Nephron (organoid): ENCODE data around the gene TRIM2.

Experiments used
- H3K27ac Mint-ChIP-seq, 3 experiments: 2 replicates each; pipeline ENCODE4 v1.8.0; 2020; ENCODE audit warnings: mixed read lengths in 3 of 3, mild to moderate bottlenecking in 2 of 3, moderate library complexity in 1 of 3
- H3K27me3 Mint-ChIP-seq: 2 replicates; pipeline ENCODE4 v1.8.0; 2021; ENCODE audit warnings: low read depth, mild to moderate bottlenecking, moderate library complexity, mixed read lengths
- H3K36me3 Mint-ChIP-seq: 2 replicates; pipeline ENCODE4 v1.8.0; 2020; ENCODE audit warnings: low read depth, mixed read lengths
- H3K4me1 Mint-ChIP-seq: 2 replicates; pipeline ENCODE4 v1.8.0; 2020; ENCODE audit warnings: mixed read lengths
- H3K4me3 Mint-ChIP-seq, 3 experiments: 2 replicates each; pipeline ENCODE4 v1.8.0; 2020; ENCODE audit warnings: mild to moderate bottlenecking in 3 of 3, mixed read lengths in 3 of 3, moderate library complexity in 2 of 3
- H3K9me3 Mint-ChIP-seq: 2 replicates; pipeline ENCODE4 v1.8.0; 2020; ENCODE audit warnings: mixed read lengths
- TF ChIP-seq, protein P1 (sequence below), 3 experiments: fragments of 200-600 bp; sonication (generic); IDR thresholded peaks; one replicate each; pipeline ENCODE4 v1.5.0; 2021; ENCODE audit warnings: antibody characterized with exemption in 3 of 3; ENCODE audit not compliant: unreplicated experiment in 3 of 3

The TRIM2 gene

DNA sequence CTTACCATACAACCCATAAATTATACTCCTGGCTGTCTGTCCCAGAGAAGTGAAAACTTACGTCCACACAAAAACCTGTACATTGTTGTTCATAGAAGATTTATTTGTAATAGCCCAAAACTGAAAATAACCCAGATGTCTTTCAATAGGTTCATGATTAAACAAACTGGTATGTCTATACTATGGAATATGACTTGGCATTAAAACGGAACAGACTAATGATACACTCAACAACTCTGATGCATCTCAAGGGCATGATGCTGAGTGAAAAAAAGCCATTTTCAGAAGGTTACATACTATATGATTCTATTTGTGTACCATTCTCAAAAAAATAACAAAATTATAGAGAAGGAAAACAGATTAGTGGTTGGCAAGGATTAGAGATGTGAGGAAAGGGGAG lies 128.7 kb downstream of the TRIM2 start:
- Mint-ChIP-seq H3K4me3 (no peak overlapping the region), H3K36me3 (peaks cover 44% of the 10 kb centered on the region), H3K9me3 (no peaks in the 10 kb centered on the region), H3K27me3 (no peaks in the 10 kb centered on the region), H3K4me1 (no peaks in the 10 kb centered on the region), H3K27ac (no peak overlapping the region)
- TF ChIP-seq, protein P1, sequence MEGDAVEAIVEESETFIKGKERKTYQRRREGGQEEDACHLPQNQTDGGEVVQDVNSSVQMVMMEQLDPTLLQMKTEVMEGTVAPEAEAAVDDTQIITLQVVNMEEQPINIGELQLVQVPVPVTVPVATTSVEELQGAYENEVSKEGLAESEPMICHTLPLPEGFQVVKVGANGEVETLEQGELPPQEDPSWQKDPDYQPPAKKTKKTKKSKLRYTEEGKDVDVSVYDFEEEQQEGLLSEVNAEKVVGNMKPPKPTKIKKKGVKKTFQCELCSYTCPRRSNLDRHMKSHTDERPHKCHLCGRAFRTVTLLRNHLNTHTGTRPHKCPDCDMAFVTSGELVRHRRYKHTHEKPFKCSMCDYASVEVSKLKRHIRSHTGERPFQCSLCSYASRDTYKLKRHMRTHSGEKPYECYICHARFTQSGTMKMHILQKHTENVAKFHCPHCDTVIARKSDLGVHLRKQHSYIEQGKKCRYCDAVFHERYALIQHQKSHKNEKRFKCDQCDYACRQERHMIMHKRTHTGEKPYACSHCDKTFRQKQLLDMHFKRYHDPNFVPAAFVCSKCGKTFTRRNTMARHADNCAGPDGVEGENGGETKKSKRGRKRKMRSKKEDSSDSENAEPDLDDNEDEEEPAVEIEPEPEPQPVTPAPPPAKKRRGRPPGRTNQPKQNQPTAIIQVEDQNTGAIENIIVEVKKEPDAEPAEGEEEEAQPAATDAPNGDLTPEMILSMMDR (IDR thresholded peaks at IDR 0.05; ENCODE audit: unreplicated experiment in 3 of 3) = no peak

DNA sequence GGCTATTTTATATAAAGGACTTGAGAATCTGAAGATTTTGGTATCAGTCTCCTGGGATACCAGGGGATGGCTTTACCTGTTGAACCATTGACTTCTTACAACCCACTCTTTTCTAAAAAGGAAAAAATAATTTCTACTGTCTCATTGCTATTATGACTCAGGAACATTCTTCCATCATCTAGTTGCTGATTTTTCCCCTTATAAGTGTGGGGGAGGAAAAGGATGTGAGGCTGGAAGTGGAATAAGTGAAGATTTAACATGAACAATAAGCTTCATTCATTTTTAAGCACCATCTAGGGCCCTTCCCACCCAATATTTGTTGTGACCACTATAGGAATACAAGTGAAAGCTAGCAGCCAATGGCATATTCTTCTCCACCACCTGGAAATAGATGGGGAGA lies 129.6 kb downstream of the TRIM2 start:
- Mint-ChIP-seq H3K27ac (no peak overlapping the region), H3K4me1 (no peaks in the 10 kb centered on the region), H3K4me3 (no peak overlapping the region), H3K9me3 (no peaks in the 10 kb centered on the region), H3K36me3 (peaks cover 37% of the 10 kb centered on the region), H3K27me3 (no peaks in the 10 kb centered on the region)
- TF ChIP-seq, protein P1 (IDR thresholded peaks at IDR 0.05; ENCODE audit: unreplicated experiment in 3 of 3) = no peak

DNA sequence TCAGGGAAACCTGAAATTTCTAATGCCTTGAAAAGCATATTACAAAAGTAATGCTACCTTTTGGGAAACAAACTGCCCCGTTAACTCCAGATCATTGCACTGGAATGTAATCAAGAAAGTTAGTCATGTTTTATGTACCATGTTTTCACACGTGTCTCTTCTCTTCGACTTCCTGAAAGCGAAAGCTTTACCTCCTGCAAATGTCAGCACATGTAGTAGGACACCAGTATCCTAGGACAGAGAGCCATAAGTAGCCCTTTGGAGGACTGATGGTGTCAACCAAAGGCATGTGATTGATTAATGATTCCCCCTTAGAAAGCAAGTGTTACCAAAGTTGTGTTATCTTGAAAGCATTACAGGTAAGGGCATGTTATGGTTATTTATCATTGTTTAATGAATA lies 131.4 kb downstream of the TRIM2 start:
- H3K9me3 Mint-ChIP-seq = no peaks in the 10 kb centered on the region
- no peak overlapping the region for H3K4me3 Mint-ChIP-seq
- no peaks in the 10 kb centered on the region for H3K27me3 Mint-ChIP-seq
- peaks cover 36% of the 10 kb centered on the region for H3K36me3 Mint-ChIP-seq
- TF ChIP-seq, protein P1 (IDR thresholded peaks at IDR 0.05; ENCODE audit: unreplicated experiment in 3 of 3) = no peak
- H3K27ac Mint-ChIP-seq = no peak overlapping the region
- no peaks in the 10 kb centered on the region for H3K4me1 Mint-ChIP-seq

GRCh38 chr4:153337686-153338085 lies 133.4 kb downstream of the TRIM2 start:
- Mint-ChIP-seq H3K4me1 (no peaks in the 10 kb centered on the region), H3K36me3 (peaks cover 25% of the 10 kb centered on the region), H3K4me3 (no peak overlapping the region), H3K27ac (no peak overlapping the region), H3K9me3 (no peaks in the 10 kb centered on the region), H3K27me3 (no peaks in the 10 kb centered on the region)
- TF ChIP-seq, protein P1 (IDR thresholded peaks at IDR 0.05; ENCODE audit: unreplicated experiment in 3 of 3) = no peak

DNA sequence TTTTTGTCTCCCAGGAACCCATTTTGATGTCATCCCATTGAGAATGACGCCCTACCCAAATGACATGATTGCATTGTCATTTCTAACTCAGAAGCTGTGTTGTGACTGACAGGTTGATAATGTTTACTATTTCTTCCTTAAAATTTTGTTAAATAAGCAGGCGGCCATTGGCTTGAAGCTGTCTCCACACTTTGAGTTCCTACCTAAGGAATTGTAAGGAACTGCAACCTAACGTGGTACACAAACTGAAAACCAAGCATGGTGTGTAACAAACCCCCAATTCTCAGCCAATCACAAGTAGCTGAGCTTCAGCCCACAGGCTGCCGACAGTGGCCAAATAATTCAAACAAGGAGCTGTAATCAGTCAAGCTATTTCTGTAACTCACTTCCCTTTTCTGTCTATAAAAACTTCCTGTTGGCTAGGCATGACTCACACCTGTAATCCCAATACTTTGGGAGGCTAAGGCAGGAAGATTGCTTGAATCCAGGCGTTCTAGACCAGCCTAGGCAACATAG lies 137.4 kb downstream of the TRIM2 start:
- H3K9me3 Mint-ChIP-seq = no peaks in the 10 kb centered on the region
- H3K27ac Mint-ChIP-seq = no peak overlapping the region
- no peaks in the 10 kb centered on the region for H3K27me3 Mint-ChIP-seq
- H3K36me3 Mint-ChIP-seq = peaks cover 7% of the 10 kb centered on the region
- no peak overlapping the region for H3K4me3 Mint-ChIP-seq
- TF ChIP-seq, protein P1 (IDR thresholded peaks at IDR 0.05; ENCODE audit: unreplicated experiment in 3 of 3) = no peak
- H3K4me1 Mint-ChIP-seq = peaks cover 11% of the 10 kb centered on the region

- H3K4me3 Mint-ChIP-seq = peak overlapping the region; percentile 70 to 94 (median 80)
- H3K36me3 Mint-ChIP-seq = peaks cover 7% of the 10 kb centered on the region
- peak overlapping the region in 1 of 3 experiments; percentile 53 for H3K27ac Mint-ChIP-seq
- TF ChIP-seq, protein P1 (IDR thresholded peaks at IDR 0.05; ENCODE audit: unreplicated experiment in 3 of 3) = no peak
- peaks cover 24% of the 10 kb centered on the region for H3K4me1 Mint-ChIP-seq
- peaks cover 4% of the 10 kb centered on the region for H3K27me3 Mint-ChIP-seq
- H3K9me3 Mint-ChIP-seq = no peaks in the 10 kb centered on the region
Measured at GRCh38 chr4:153342751-153343552, 138.7 kb downstream of the TRIM2 start.
